Caco-2 (cell line): ENCODE data around the gene IDE. TPM values are rescaled to one million over a fixed set of nuclear protein-coding genes. Genes with fewer than 3 reads are reported as not detected.

ENCODE experiments used
- BruUV-seq: library from RNA; stranded (reverse); fragments of 400-500 nt; replicated peaks from 2 replicates; lab custom pipeline; 2021; lab: Mats Ljungman, UMichigan
- CTCF ChIA-PET: fragments of 300-600 bp; sonication (Branson Sonifier 250); formaldehyde crosslinking; loops from one replicate; lab custom pipeline; 2022; ENCODE audit warnings: antibody characterized with exemption; lab: Charles Lee
- POLR2A ChIA-PET: fragments of 300-600 bp; sonication (Branson Sonifier 250); formaldehyde crosslinking; loops from one replicate; lab custom pipeline; 2022; ENCODE audit warnings: antibody characterized with exemption; lab: Charles Lee
- DNase-seq, 2 experiments: peaks; one replicate each; pipeline versions ENCODE4 v3.0.0 to v3.0.0-alpha.2; 2020 to 2022
- H3K27me3 ChIP-seq: replicated peaks from 2 replicates; pipeline ENCODE4 v1.6.0; 2011; ENCODE audit warnings: low read length; ENCODE audit not compliant: control insufficient read depth, insufficient read depth
- H3K36me3 ChIP-seq: 2 replicates; pipeline ENCODE4 v1.5.1; 2011; ENCODE audit warnings: low read length; ENCODE audit not compliant: control insufficient read depth, insufficient read depth
- H3K4me1 ChIP-seq: fragments of 250-450 bp; sonication (Bioruptor Pico); 2 replicates; pipeline ENCODE4 v1.5.1; 2020; ENCODE audit warnings: mild to moderate bottlenecking
- H3K4me3 ChIP-seq: 2 replicates; pipeline ENCODE4 v1.5.1; 2011; ENCODE audit warnings: low read depth, mild to moderate bottlenecking, control low read depth, low read length
- H3K9me3 ChIP-seq: fragments of 250-450 bp; sonication (Bioruptor Pico); 2 replicates; pipeline ENCODE4 v1.5.1; 2020; ENCODE audit warnings: mild to moderate bottlenecking, moderate library complexity
- H3K27ac Mint-ChIP-seq: one replicate; pipeline ENCODE4 v1.8.0; 2022; ENCODE audit warnings: mixed read lengths; ENCODE audit not compliant: unreplicated experiment
- H3K27me3 Mint-ChIP-seq: one replicate; pipeline ENCODE4 v1.8.0; 2022; ENCODE audit warnings: mixed read lengths; ENCODE audit not compliant: insufficient read depth, unreplicated experiment
- H3K36me3 Mint-ChIP-seq: one replicate; pipeline ENCODE4 v1.8.0; 2022; ENCODE audit warnings: mild to moderate bottlenecking, mixed read lengths; ENCODE audit not compliant: insufficient read depth, unreplicated experiment
- H3K4me1 Mint-ChIP-seq: one replicate; pipeline ENCODE4 v1.8.0; 2022; ENCODE audit warnings: low read depth, mixed read lengths; ENCODE audit not compliant: unreplicated experiment
- H3K4me3 Mint-ChIP-seq: one replicate; pipeline ENCODE4 v1.8.0; 2022; ENCODE audit warnings: mild to moderate bottlenecking, moderate library complexity, mixed read lengths; ENCODE audit not compliant: unreplicated experiment
- H3K9me3 Mint-ChIP-seq: one replicate; pipeline ENCODE4 v1.8.0; 2022; ENCODE audit warnings: mixed read lengths; ENCODE audit not compliant: unreplicated experiment
- CTCF ChIP-seq, 2 experiments: fragments of 200-600 bp in 1 of 2; IDR thresholded peaks; 1 replicate in 1 of 2; 2 replicates in 1 of 2; pipeline versions ENCODE4 v1.5.1 to v1.8.0; 2011 to 2022; ENCODE audit warnings: antibody characterized with exemption in 1 of 2, control low read depth in 1 of 2, inconsistent platforms in 1 of 2, low read depth in 1 of 2, low read length in 1 of 2, mild to moderate bottlenecking in 1 of 2, moderate library complexity in 1 of 2; ENCODE audit not compliant: insufficient read depth in 1 of 2, severe bottlenecking in 1 of 2, unreplicated experiment in 1 of 2
- intact Hi-C: fragments of 100-400 bp; cut with micrococcal nuclease; formaldehyde crosslinking; loops from one replicate; pipeline ENCODE4 v1.10.0; 2022; ENCODE audit not compliant: unreplicated experiment
- total RNA-seq: library from RNA; stranded (reverse); gene quantifications from 2 replicates; pipeline ENCODE4 v1.2.3, GENCODE V29; 2022

IDE gene
- total RNA-seq, 1 experiment from 2014 or later = 85.5 TPM

DNA sequence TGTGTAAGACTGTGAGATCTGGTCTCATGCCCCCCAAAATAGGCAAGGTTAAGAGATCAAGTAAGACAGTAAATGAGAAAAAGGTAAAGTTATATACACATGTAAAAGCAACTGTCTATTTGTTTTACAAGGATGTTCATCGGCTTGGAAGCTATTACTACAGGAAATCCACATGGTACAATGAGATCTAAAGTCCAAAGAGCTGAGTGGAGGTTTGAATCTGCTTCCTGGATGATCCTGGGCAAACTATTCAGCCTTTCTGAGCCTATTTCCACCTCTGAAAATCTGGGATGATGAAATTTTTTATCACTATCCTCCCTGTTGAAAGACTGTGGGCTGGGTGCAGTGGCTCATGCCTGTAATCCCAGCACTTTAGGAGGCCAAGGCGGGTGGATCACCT lies 123.0 kb downstream of the IDE start:
- H3K36me3 Mint-ChIP-seq = peaks cover 50% of the 10 kb centered on the region
- no peaks in the 10 kb centered on the region for H3K27me3 Mint-ChIP-seq
- intact Hi-C loops = no loop called here
- no peak overlapping the region for H3K27ac Mint-ChIP-seq
- no peaks in the 10 kb centered on the region for H3K4me1 ChIP-seq
- DNase-seq = no peak
- H3K4me3 ChIP-seq = no peak overlapping the region
- H3K9me3 ChIP-seq = no peaks in the 10 kb centered on the region
- no peak overlapping the region for H3K4me3 Mint-ChIP-seq
- POLR2A ChIA-PET = no interaction called here
- peaks cover 1% of the 10 kb centered on the region for H3K36me3 ChIP-seq
- H3K9me3 Mint-ChIP-seq = no peaks in the 10 kb centered on the region
- no peak for TF ChIP-seq CTCF (IDR thresholded peaks at IDR 0.05; ENCODE audit: insufficient read depth in 1 of 2, low read depth in 1 of 2, low read length in 1 of 2, severe bottlenecking in 1 of 2, unreplicated experiment in 1 of 2)
- H3K4me1 Mint-ChIP-seq = no peaks in the 10 kb centered on the region
- no TSS peak for BruUV-seq
- no peaks in the 10 kb centered on the region for H3K27me3 ChIP-seq
- CTCF ChIA-PET = no interaction called here

GRCh38 chr10:92440578-92440977 lies 133.3 kb downstream of the IDE start:
- BruUV-seq = no TSS peak
- H3K4me1 Mint-ChIP-seq = no peaks in the 10 kb centered on the region
- CTCF ChIA-PET = no interaction called here
- H3K27ac Mint-ChIP-seq = no peak overlapping the region
- no peaks in the 10 kb centered on the region for H3K4me1 ChIP-seq
- H3K36me3 ChIP-seq = no peaks in the 10 kb centered on the region
- no peak for DNase-seq
- no peaks in the 10 kb centered on the region for H3K27me3 ChIP-seq
- no peaks in the 10 kb centered on the region for H3K9me3 Mint-ChIP-seq
- no peaks in the 10 kb centered on the region for H3K36me3 Mint-ChIP-seq
- no peak overlapping the region for H3K4me3 Mint-ChIP-seq
- POLR2A ChIA-PET = no interaction called here
- intact Hi-C loops = no loop called here
- H3K9me3 ChIP-seq = no peaks in the 10 kb centered on the region
- no peaks in the 10 kb centered on the region for H3K27me3 Mint-ChIP-seq
- H3K4me3 ChIP-seq = no peak overlapping the region
- no peak for TF ChIP-seq CTCF (IDR thresholded peaks at IDR 0.05; ENCODE audit: insufficient read depth in 1 of 2, low read depth in 1 of 2, low read length in 1 of 2, severe bottlenecking in 1 of 2, unreplicated experiment in 1 of 2)

DNA sequence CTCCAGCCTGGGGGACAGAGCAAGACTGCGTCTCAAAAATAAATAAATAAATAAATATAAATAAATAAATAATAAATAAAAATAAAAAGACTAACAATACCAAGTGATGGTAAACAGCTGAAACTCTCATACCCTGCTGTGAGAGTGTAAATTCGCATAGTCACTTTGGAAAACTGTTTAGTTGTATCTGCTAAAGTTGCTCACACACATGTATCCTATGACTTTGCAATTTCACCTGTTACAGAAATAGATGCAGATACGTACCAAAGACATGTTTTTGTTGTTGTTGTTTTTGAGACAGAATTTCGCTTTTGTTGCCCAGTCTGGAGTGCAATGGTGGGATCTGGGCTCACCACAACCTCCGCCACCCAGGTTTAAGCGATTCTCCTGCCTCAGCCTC lies 135.7 kb downstream of the IDE start:
- no peaks in the 10 kb centered on the region for H3K4me1 ChIP-seq
- H3K27me3 ChIP-seq = no peaks in the 10 kb centered on the region
- no peak overlapping the region for H3K27ac Mint-ChIP-seq
- H3K4me1 Mint-ChIP-seq = no peaks in the 10 kb centered on the region
- H3K36me3 ChIP-seq = no peaks in the 10 kb centered on the region
- BruUV-seq = no TSS peak
- H3K36me3 Mint-ChIP-seq = no peaks in the 10 kb centered on the region
- ChIA-PET POLR2A (no interaction called here), CTCF (no interaction called here)
- H3K9me3 ChIP-seq = no peaks in the 10 kb centered on the region
- no peak for TF ChIP-seq CTCF (IDR thresholded peaks at IDR 0.05; ENCODE audit: insufficient read depth in 1 of 2, low read depth in 1 of 2, low read length in 1 of 2, severe bottlenecking in 1 of 2, unreplicated experiment in 1 of 2)
- H3K4me3 Mint-ChIP-seq = no peak overlapping the region
- intact Hi-C loops = loop anchor here (10.0 kb wide), 1 partner anchor 73 kb away; no protein-coding TSS in a partner anchor
- H3K9me3 Mint-ChIP-seq = no peaks in the 10 kb centered on the region
- no peaks in the 10 kb centered on the region for H3K27me3 Mint-ChIP-seq
- no peak overlapping the region for H3K4me3 ChIP-seq
- DNase-seq = no peak
